Suprapubic skin (tissue), 3 donors: Measurements from ENCODE around the gene WDFY4.

ENCODE experiments used
- EP300 ChIP-seq: sonication (generic); formaldehyde crosslinking; IDR thresholded peaks from one replicate; pipeline ENCODE4 v1.6.1; 2017; ENCODE audit warnings: antibody characterized with exemption
- TF ChIP-seq, protein P1 (sequence below), 2 donors: fragments of 200-600 bp in 1 of 2; fragments of 450-650 bp in 1 of 2; sonication (generic) in 1 of 2; IDR thresholded peaks; one replicate each; pipeline ENCODE4 v1.5.1; 2016 to 2019; ENCODE audit warnings: antibody characterized with exemption in 2 of 2, mild to moderate bottlenecking in 1 of 2, moderate library complexity in 1 of 2

GRCh38 chr10:48804740-48805182 is 120.1 kb downstream of the WDFY4 start:
- TF ChIP-seq, protein P1, sequence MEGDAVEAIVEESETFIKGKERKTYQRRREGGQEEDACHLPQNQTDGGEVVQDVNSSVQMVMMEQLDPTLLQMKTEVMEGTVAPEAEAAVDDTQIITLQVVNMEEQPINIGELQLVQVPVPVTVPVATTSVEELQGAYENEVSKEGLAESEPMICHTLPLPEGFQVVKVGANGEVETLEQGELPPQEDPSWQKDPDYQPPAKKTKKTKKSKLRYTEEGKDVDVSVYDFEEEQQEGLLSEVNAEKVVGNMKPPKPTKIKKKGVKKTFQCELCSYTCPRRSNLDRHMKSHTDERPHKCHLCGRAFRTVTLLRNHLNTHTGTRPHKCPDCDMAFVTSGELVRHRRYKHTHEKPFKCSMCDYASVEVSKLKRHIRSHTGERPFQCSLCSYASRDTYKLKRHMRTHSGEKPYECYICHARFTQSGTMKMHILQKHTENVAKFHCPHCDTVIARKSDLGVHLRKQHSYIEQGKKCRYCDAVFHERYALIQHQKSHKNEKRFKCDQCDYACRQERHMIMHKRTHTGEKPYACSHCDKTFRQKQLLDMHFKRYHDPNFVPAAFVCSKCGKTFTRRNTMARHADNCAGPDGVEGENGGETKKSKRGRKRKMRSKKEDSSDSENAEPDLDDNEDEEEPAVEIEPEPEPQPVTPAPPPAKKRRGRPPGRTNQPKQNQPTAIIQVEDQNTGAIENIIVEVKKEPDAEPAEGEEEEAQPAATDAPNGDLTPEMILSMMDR (IDR thresholded peaks at IDR 0.05), result no peak
- TF ChIP-seq EP300, result no peak
